SK-N-SH (cell line): Measurements from ENCODE around the gene GABRB3. TPM values are rescaled to one million over a fixed set of nuclear protein-coding genes. Genes with fewer than 3 reads are reported as not detected.

Source experiments
- CTCF ChIA-PET: fragments of 300-600, 350-600 bp; formaldehyde crosslinking; extraction: SDS; loops from one replicate; lab custom pipeline; 2021; lab: Yijun Ruan, JAX
- POLR2A ChIA-PET: fragments of 350-600 bp; sonication (Branson Sonifier 250); formaldehyde crosslinking; extraction: SDS; loops from one replicate; lab custom pipeline; 2020; ENCODE audit warnings: antibody characterized with exemption, inconsistent platforms; lab: Yijun Ruan, JAX
- DNase-seq: peaks from one replicate; pipeline ENCODE4 v3.0.0; 2012
- H2AFZ ChIP-seq: fragments of 200-600 bp; sonication (generic); 2 replicates; pipeline ENCODE4 v1.8.1; 2016; ENCODE audit warnings: antibody characterized with exemption, mild to moderate bottlenecking, low read depth
- H3F3A ChIP-seq: fragments of 200-600 bp; sonication (generic); replicated peaks from 2 replicates; pipeline ENCODE3; 2016; ENCODE audit warnings: antibody characterized with exemption, mild to moderate bottlenecking; ENCODE audit not compliant: insufficient read depth
- H3K27ac ChIP-seq, 2 experiments: fragments of 200-500 bp in 1 of 2; fragments of 200-600 bp in 1 of 2; sonication (Bioruptor generic) in 1 of 2; sonication (generic), shearing (Covaris generic) in 1 of 2; 2 replicates each; pipeline versions ENCODE4 v1.5.1 to v1.6.1; 2014 to 2016; ENCODE audit warnings: low read depth in 2 of 2, inconsistent platforms in 1 of 2, low read length in 1 of 2, mild to moderate bottlenecking in 1 of 2, mixed read lengths in 1 of 2
- H3K27me3 ChIP-seq: fragments of 200-600 bp; sonication (generic), shearing (Covaris generic); 2 replicates; pipeline ENCODE4 v1.6.1; 2016; ENCODE audit warnings: mixed run types; ENCODE audit not compliant: insufficient read depth
- H3K36me3 ChIP-seq, 2 experiments: fragments of 200-500 bp in 1 of 2; fragments of 200-600 bp in 1 of 2; sonication (Bioruptor generic) in 1 of 2; sonication (generic) in 1 of 2; replicated peaks in 1 of 2; 2 replicates each; pipeline versions ENCODE3 to v1.5.1; 2014 to 2016; ENCODE audit warnings: low read length in 1 of 2, mild to moderate bottlenecking in 1 of 2; ENCODE audit not compliant: insufficient read depth in 2 of 2, control insufficient read depth in 1 of 2
- H3K4me1 ChIP-seq, 2 experiments: fragments of 200-500 bp in 1 of 2; fragments of 200-600 bp in 1 of 2; sonication (Bioruptor generic) in 1 of 2; sonication (generic), shearing (Covaris generic) in 1 of 2; 2 replicates each; pipeline versions ENCODE4 v1.5.1 to v1.6.1; 2014 to 2016; ENCODE audit warnings: low read depth in 1 of 2, low read length in 1 of 2, mixed run types in 1 of 2; ENCODE audit not compliant: insufficient read depth in 2 of 2, control insufficient read depth in 1 of 2
- H3K4me2 ChIP-seq: fragments of 200-600 bp; sonication (generic), shearing (Covaris generic); 2 replicates; pipeline ENCODE4 v1.6.1; 2017; ENCODE audit warnings: mixed run types
- H3K4me3 ChIP-seq, 2 experiments: fragments of 200-500 bp in 1 of 2; fragments of 200-600 bp in 1 of 2; sonication (Bioruptor generic) in 1 of 2; sonication (generic), shearing (Covaris generic) in 1 of 2; 2 replicates each; pipeline versions ENCODE4 v1.5.1 to v1.8.1; 2014 to 2016; ENCODE audit warnings: low read depth in 2 of 2, inconsistent platforms in 1 of 2, low read length in 1 of 2, mild to moderate bottlenecking in 1 of 2, mixed read lengths in 1 of 2, moderate library complexity in 1 of 2
- H3K79me2 ChIP-seq: fragments of 200-600 bp; sonication (generic); 2 replicates; pipeline ENCODE4 v1.8.1; 2017; ENCODE audit warnings: mild to moderate bottlenecking; ENCODE audit not compliant: insufficient read depth
- H3K9ac ChIP-seq: fragments of 200-600 bp; sonication (generic); 2 replicates; pipeline ENCODE4 v1.6.1; 2017; ENCODE audit warnings: mixed run types
- H3K9me2 ChIP-seq: fragments of 200-600 bp; sonication (generic); 2 replicates; pipeline ENCODE4 v1.6.1; 2017; ENCODE audit warnings: mixed run types
- H3K9me3 ChIP-seq: fragments of 200-600 bp; sonication (generic); 2 replicates; pipeline ENCODE4 v1.6.1; 2017; ENCODE audit warnings: mixed run types, mild to moderate bottlenecking, moderate library complexity
- H4K20me1 ChIP-seq: fragments of 200-600 bp; sonication (generic); 2 replicates; pipeline ENCODE4 v1.6.1; 2017; ENCODE audit warnings: mild to moderate bottlenecking, mixed run types; ENCODE audit not compliant: insufficient read depth
- CHD2 ChIP-seq: fragments of 150-350 bp; IDR thresholded peaks from 2 replicates; pipeline ENCODE4 v1.6.1; 2018; ENCODE audit warnings: low read length; ENCODE audit not compliant: partially characterized antibody
- EP300 ChIP-seq, 2 experiments: IDR thresholded peaks; 2 replicates each; pipeline versions ENCODE4 v1.4.0 to v1.6.1; 2012; ENCODE audit warnings: borderline replicate concordance in 1 of 2, low read depth in 1 of 2, low read length in 1 of 2
- EZH2phosphoT487 ChIP-seq: fragments of 200-600 bp; sonication (generic); IDR thresholded peaks from 2 replicates; pipeline ENCODE4 v1.6.1; 2017; ENCODE audit warnings: low read depth, mixed run types, mild to moderate bottlenecking, antibody characterized with exemption, moderate library complexity, borderline replicate concordance
- FOXJ3 ChIP-seq: sonication (generic); formaldehyde crosslinking; IDR thresholded peaks from 2 replicates; pipeline ENCODE4 v1.5.1; 2020; ENCODE audit warnings: mild to moderate bottlenecking, missing genetic modification reagents
- GABPA ChIP-seq: IDR thresholded peaks from 2 replicates; pipeline ENCODE4 v1.4.0; 2012; ENCODE audit warnings: low read depth, mild to moderate bottlenecking
- MEF2A ChIP-seq: IDR thresholded peaks from 2 replicates; pipeline ENCODE4 v1.4.0; 2012; ENCODE audit warnings: low read depth, borderline replicate concordance
- NFIC ChIP-seq: IDR thresholded peaks from 2 replicates; pipeline ENCODE4 v1.4.0; 2012; ENCODE audit warnings: borderline replicate concordance
- RAD21 ChIP-seq: IDR thresholded peaks from 2 replicates; pipeline ENCODE4 v1.6.1; 2012; ENCODE audit warnings: mild to moderate bottlenecking, low read length
- RCOR1 ChIP-seq: fragments of 150-350 bp; IDR thresholded peaks from 2 replicates; pipeline ENCODE4 v1.6.1; 2017; ENCODE audit warnings: antibody characterized with exemption, low read length
- RFX5 ChIP-seq: IDR thresholded peaks from 2 replicates; pipeline ENCODE4 v1.6.1; 2012; ENCODE audit warnings: mild to moderate bottlenecking, improper control_type of control experiment, low read length
- SIN3A ChIP-seq: IDR thresholded peaks from 2 replicates; pipeline ENCODE4 v1.6.1; 2012; ENCODE audit warnings: low read depth, mild to moderate bottlenecking, low read length, moderate library complexity, borderline replicate concordance
- SMC3 ChIP-seq: IDR thresholded peaks from 2 replicates; pipeline ENCODE4 v1.6.1; 2012; ENCODE audit warnings: low read depth, low read length, improper control_type of control experiment
- TAF1 ChIP-seq: IDR thresholded peaks from 2 replicates; pipeline ENCODE4 v1.6.1; 2012; ENCODE audit warnings: low read depth, mild to moderate bottlenecking, low read length, moderate library complexity, borderline replicate concordance
- TEAD4 ChIP-seq: IDR thresholded peaks from 2 replicates; pipeline ENCODE4 v1.4.0; 2012; ENCODE audit warnings: mild to moderate bottlenecking, borderline replicate concordance; ENCODE audit not compliant: insufficient read depth
- USF1 ChIP-seq: IDR thresholded peaks from 2 replicates; pipeline ENCODE4 v1.4.0; 2012; ENCODE audit warnings: low read depth, borderline replicate concordance
- USF2 ChIP-seq: fragments of 150-350 bp; IDR thresholded peaks from 2 replicates; pipeline ENCODE4 v1.6.1; 2017; ENCODE audit warnings: antibody characterized with exemption, low read length, low read depth, borderline replicate concordance
- YY1 ChIP-seq: IDR thresholded peaks from 2 replicates; pipeline ENCODE4 v1.4.0; 2012; ENCODE audit warnings: low read depth, mild to moderate bottlenecking
- WGBS: methylation state at CpG from one replicate; pipeline ENCODE4 v1.1.6; 2017; ENCODE audit warnings: low lambda C conversion rate; 5-methylcytosine and 5-hydroxymethylcytosine counted together
- polyA plus RNA-seq, 3 experiments: library from polyadenylated mRNA; depleted of rRNA; stranded (reverse); fragments of >200 nt; gene quantifications; 2 replicates each; pipeline ENCODE4 v1.2.3, GENCODE V29; 2012
- TF ChIP-seq, protein P1 (sequence below): fragments of 200-600 bp; sonication (generic); IDR thresholded peaks from 2 replicates; pipeline ENCODE4 v1.6.1; 2017; ENCODE audit warnings: antibody characterized with exemption, mild to moderate bottlenecking, moderate library complexity
- TF ChIP-seq, protein P2 (sequence below): IDR thresholded peaks from 2 replicates; pipeline ENCODE4 v1.4.0; 2012; ENCODE audit warnings: low read depth
- TF ChIP-seq, protein P3 (sequence below): fragments of 150-350 bp; IDR thresholded peaks from 2 replicates; pipeline ENCODE4 v1.6.1; 2016; ENCODE audit warnings: mild to moderate bottlenecking, low read depth, low read length

Gene GABRB3
- polyA plus RNA-seq, 1 of the 3 experiments (the other 2 are of a cell fraction): 0.10 TPM

GRCh38 chr15:26771168-26771567, 1.7 kb downstream of the GABRB3 start (continued):
- TF ChIP-seq, protein P1, sequence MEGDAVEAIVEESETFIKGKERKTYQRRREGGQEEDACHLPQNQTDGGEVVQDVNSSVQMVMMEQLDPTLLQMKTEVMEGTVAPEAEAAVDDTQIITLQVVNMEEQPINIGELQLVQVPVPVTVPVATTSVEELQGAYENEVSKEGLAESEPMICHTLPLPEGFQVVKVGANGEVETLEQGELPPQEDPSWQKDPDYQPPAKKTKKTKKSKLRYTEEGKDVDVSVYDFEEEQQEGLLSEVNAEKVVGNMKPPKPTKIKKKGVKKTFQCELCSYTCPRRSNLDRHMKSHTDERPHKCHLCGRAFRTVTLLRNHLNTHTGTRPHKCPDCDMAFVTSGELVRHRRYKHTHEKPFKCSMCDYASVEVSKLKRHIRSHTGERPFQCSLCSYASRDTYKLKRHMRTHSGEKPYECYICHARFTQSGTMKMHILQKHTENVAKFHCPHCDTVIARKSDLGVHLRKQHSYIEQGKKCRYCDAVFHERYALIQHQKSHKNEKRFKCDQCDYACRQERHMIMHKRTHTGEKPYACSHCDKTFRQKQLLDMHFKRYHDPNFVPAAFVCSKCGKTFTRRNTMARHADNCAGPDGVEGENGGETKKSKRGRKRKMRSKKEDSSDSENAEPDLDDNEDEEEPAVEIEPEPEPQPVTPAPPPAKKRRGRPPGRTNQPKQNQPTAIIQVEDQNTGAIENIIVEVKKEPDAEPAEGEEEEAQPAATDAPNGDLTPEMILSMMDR: no peak
- TF ChIP-seq EZH2phosphoT487: no peak
- TF ChIP-seq TEAD4: no peak
- no peak for TF ChIP-seq USF1
- no peak for TF ChIP-seq FOXJ3 (CRISPR knock-in tag)
- TF ChIP-seq RFX5: no peak

- whole genome bisulfite sequencing: 17% methylated on average over 5 of the region's 5 CpGs
- H3K27ac ChIP-seq: no peak overlapping the region
- TF ChIP-seq RAD21 (no peak), RCOR1 (no peak), SMC3 (no peak), EP300 (IDR thresholded peaks at IDR 0.05; ENCODE audit: borderline replicate concordance in 1 of 2, low read depth in 1 of 2, low read length in 1 of 2) (no peak), USF2 (no peak), YY1 (no peak), MEF2A (no peak), NFIC (no peak), CHD2 (no peak), TAF1 (no peak), SIN3A (no peak), GABPA (no peak)
- TF ChIP-seq, protein P2, sequence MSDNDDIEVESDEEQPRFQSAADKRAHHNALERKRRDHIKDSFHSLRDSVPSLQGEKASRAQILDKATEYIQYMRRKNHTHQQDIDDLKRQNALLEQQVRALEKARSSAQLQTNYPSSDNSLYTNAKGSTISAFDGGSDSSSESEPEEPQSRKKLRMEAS: no peak
- TF ChIP-seq, protein P1: no peak
- TF ChIP-seq, protein P3, sequence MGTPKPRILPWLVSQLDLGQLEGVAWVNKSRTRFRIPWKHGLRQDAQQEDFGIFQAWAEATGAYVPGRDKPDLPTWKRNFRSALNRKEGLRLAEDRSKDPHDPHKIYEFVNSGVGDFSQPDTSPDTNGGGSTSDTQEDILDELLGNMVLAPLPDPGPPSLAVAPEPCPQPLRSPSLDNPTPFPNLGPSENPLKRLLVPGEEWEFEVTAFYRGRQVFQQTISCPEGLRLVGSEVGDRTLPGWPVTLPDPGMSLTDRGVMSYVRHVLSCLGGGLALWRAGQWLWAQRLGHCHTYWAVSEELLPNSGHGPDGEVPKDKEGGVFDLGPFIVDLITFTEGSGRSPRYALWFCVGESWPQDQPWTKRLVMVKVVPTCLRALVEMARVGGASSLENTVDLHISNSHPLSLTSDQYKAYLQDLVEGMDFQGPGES: no peak
- ChIA-PET POLR2A (no interaction called here), CTCF (interaction anchor here (0.8 kb wide), 1 partner anchor 72 kb away, joined by 3 read pairs; no protein-coding TSS in a partner anchor)
- no peaks in the 10 kb centered on the region for H3K9me3 ChIP-seq
- no peak overlapping the region for H2AFZ ChIP-seq
- DNase-seq: peak; percentile 40
- no peaks in the 10 kb centered on the region for H4K20me1 ChIP-seq
- H3K79me2 ChIP-seq: no peaks in the 10 kb centered on the region
- no peak overlapping the region for H3K4me2 ChIP-seq
- peaks cover 0 to 7% of the 10 kb centered on the region in 2 experiments; a peak in 2 of 4 replicates for H3K4me1 ChIP-seq
- no peak overlapping the region for H3K9ac ChIP-seq
- no peaks in the 10 kb centered on the region for H3K36me3 ChIP-seq
- H3K9me2 ChIP-seq: no peaks in the 10 kb centered on the region
- H3F3A ChIP-seq: no peaks in the 10 kb centered on the region
- no peak overlapping the region for H3K4me3 ChIP-seq
- no peaks in the 10 kb centered on the region for H3K27me3 ChIP-seq
These were observed 5.6 kb downstream of the GABRB3 start for GRCh38 chr15:26767169-26767670.
